Smooth muscle cell (in vitro differentiated cells): Measurements from ENCODE around the gene ZDHHC14. TPM values are rescaled to one million over a fixed set of nuclear protein-coding genes. Genes with fewer than 3 reads are reported as not detected.

ENCODE experiments used
- DNase-seq: peaks from one replicate; lab custom pipeline; 2025; ENCODE audit not compliant: unreplicated experiment; lab: John Stamatoyannopoulos, UW
- H2AFZ ChIP-seq: fragments of 200-600 bp; sonication (generic); 2 replicates; pipeline ENCODE4 v1.6.0; 2016; ENCODE audit warnings: antibody characterized with exemption, low read depth, mild to moderate bottlenecking
- H3F3A ChIP-seq: fragments of 200-600 bp; sonication (generic); 2 replicates; pipeline ENCODE4 v1.6.0; 2017; ENCODE audit warnings: antibody characterized with exemption, low read depth
- H3K27ac ChIP-seq: fragments of 200-600 bp; sonication (generic); 2 replicates; pipeline ENCODE4 v1.5.1; 2016; ENCODE audit warnings: low read depth, mild to moderate bottlenecking
- H3K27me3 ChIP-seq: fragments of 200-600 bp; sonication (generic); 2 replicates; pipeline ENCODE4 v1.6.1; 2016; ENCODE audit warnings: low read depth, mild to moderate bottlenecking
- H3K36me3 ChIP-seq: fragments of 200-600 bp; sonication (generic); 2 replicates; pipeline ENCODE4 v1.5.1; 2016; ENCODE audit warnings: low read depth
- H3K4me1 ChIP-seq: fragments of 200-600 bp; sonication (generic); 2 replicates; pipeline ENCODE4 v1.5.1; 2016; ENCODE audit warnings: low read depth
- H3K4me2 ChIP-seq: fragments of 200-600 bp; sonication (generic); 2 replicates; pipeline ENCODE4 v1.6.0; 2016; ENCODE audit warnings: mild to moderate bottlenecking
- H3K4me3 ChIP-seq: fragments of 200-600 bp; sonication (generic); 2 replicates; pipeline ENCODE4 v1.5.1; 2016; ENCODE audit warnings: mild to moderate bottlenecking
- H3K79me2 ChIP-seq: fragments of 200-600 bp; sonication (generic); 2 replicates; pipeline ENCODE4 v1.6.0; 2016; ENCODE audit warnings: low read depth, mild to moderate bottlenecking
- H3K9ac ChIP-seq: fragments of 200-600 bp; sonication (generic); 2 replicates; pipeline ENCODE4 v1.6.0; 2016; ENCODE audit warnings: low read depth
- H3K9me3 ChIP-seq: fragments of 200-600 bp; sonication (generic); replicated peaks from 2 replicates; pipeline ENCODE4 v1.5.1; 2016; ENCODE audit warnings: low read depth
- H4K20me1 ChIP-seq: fragments of 200-600 bp; sonication (generic); 2 replicates; pipeline ENCODE4 v1.6.0; 2016; ENCODE audit warnings: low read depth
- CTCF ChIP-seq: fragments of 200-600 bp; sonication (generic); IDR thresholded peaks from 2 replicates; pipeline ENCODE4 v1.5.1; 2017; ENCODE audit warnings: borderline replicate concordance, mild to moderate bottlenecking, antibody characterized with exemption; ENCODE audit not compliant: insufficient read depth, poor library complexity, severe bottlenecking
- WGBS: methylation state at CpG from one replicate; pipeline ENCODE4 v1.1.7; 2016; ENCODE audit warnings: low lambda C conversion rate; 5-methylcytosine and 5-hydroxymethylcytosine counted together
- polyA plus RNA-seq: library from polyadenylated mRNA; unstranded; fragments of >200 nt; fragmentation: Nextera tagmentation; extraction: Ambion mirVana; gene quantifications from 2 replicates; pipeline ENCODE4 v1.2.1, GENCODE V29; 2016
- total RNA-seq: library from RNA; depleted of rRNA; stranded (reverse); fragments of >200 nt; gene quantifications from 2 replicates; pipeline ENCODE4 v1.2.3, GENCODE V29; 2014

Gene ZDHHC14
- total and polyA plus RNA-seq, 2 experiments from 2014 or later, result 1.3 to 1.6 TPM

DNA sequence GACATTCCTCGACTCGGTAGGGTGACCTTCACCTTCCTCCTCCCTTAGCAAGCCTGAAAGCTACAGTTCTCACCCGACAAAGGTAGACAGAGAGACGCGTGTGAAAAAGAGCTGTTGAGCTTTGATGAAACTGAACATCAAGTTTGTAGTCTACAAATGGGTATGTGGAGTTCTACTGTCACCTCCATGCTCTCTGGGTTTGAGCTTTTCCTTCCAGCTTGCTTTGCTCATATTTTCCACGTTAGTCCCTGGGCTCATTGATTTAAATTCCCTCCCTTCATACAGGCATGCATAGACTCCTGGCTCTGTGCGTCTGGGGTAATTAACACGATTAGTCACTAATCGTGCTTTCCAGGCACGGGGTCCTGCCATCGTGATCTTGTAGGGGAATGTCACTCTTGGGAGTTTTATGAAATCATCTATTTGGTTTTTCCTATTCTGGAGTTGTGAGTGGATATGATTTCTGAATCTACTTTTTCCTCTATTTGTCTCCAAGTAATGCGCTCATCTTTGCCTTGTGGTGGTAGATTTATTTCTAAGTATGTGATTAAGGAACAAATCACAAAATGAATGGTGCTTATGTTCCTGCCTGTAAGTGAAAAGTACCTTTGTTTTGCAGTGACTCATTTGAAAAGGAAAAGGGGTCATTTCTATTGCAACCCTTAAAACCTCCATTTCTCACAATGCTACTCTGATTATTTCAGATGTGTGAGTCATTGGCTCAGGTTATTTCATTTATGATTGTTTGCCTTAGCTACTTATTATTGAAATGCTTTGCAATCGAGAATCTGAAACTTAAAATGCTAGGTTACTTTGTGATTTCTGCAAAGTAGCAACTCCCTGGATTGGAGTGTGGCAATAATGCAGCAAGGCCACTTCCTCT, 154.6 kb downstream of the ZDHHC14 start:
- DNase-seq, result no peak
- no peak overlapping the region for H3K4me3 ChIP-seq
- H3K4me1 ChIP-seq, result peaks cover 32% of the 10 kb centered on the region
- no peak overlapping the region for H3K9ac ChIP-seq
- H3K9me3 ChIP-seq, result no peaks in the 10 kb centered on the region
- H3K79me2 ChIP-seq, result no peaks in the 10 kb centered on the region
- no peaks in the 10 kb centered on the region for H3F3A ChIP-seq
- no peak overlapping the region for H2AFZ ChIP-seq
- TF ChIP-seq CTCF, result no peak
- H3K36me3 ChIP-seq, result no peaks in the 10 kb centered on the region
- no peaks in the 10 kb centered on the region for H3K27me3 ChIP-seq
- 35% methylated on average over 13 of the region's 13 CpGs for WGBS
- H4K20me1 ChIP-seq, result no peaks in the 10 kb centered on the region
- H3K4me2 ChIP-seq, result peak overlapping the region; percentile 55
- no peak overlapping the region for H3K27ac ChIP-seq

- Histone ChIP-seq H3K36me3 (no peaks in the 10 kb centered on the region), H3K79me2 (no peaks in the 10 kb centered on the region), H3K4me2 (peak overlapping the region; percentile 30), H3F3A (no peaks in the 10 kb centered on the region), H3K9ac (no peak overlapping the region), H3K27me3 (no peaks in the 10 kb centered on the region), H4K20me1 (no peaks in the 10 kb centered on the region), H3K9me3 (no peaks in the 10 kb centered on the region), H2AFZ (no peak overlapping the region), H3K4me1 (peaks cover 32% of the 10 kb centered on the region), H3K4me3 (no peak overlapping the region), H3K27ac (no peak overlapping the region)
- TF ChIP-seq CTCF, result no peak
- DNase-seq, result no peak
- WGBS, result 74% methylated on average over 2 of the region's 2 CpGs
These were observed 155.2 kb downstream of the ZDHHC14 start for GRCh38 chr6:157536223-157536545.

- Histone ChIP-seq H3K4me1 (peaks cover 30% of the 10 kb centered on the region), H2AFZ (no peak overlapping the region), H3K4me2 (no peak overlapping the region), H3K27me3 (no peaks in the 10 kb centered on the region), H3K27ac (no peak overlapping the region), H4K20me1 (no peaks in the 10 kb centered on the region), H3K4me3 (no peak overlapping the region), H3K9me3 (no peaks in the 10 kb centered on the region), H3K9ac (no peak overlapping the region), H3K79me2 (no peaks in the 10 kb centered on the region), H3F3A (no peaks in the 10 kb centered on the region), H3K36me3 (no peaks in the 10 kb centered on the region)
- no peak for DNase-seq
- 96% methylated on average over 2 of the region's 2 CpGs for WGBS
- TF ChIP-seq CTCF, result no peak
These were observed 156.6 kb downstream of the ZDHHC14 start for GRCh38 chr6:157537556-157537955.

DNA sequence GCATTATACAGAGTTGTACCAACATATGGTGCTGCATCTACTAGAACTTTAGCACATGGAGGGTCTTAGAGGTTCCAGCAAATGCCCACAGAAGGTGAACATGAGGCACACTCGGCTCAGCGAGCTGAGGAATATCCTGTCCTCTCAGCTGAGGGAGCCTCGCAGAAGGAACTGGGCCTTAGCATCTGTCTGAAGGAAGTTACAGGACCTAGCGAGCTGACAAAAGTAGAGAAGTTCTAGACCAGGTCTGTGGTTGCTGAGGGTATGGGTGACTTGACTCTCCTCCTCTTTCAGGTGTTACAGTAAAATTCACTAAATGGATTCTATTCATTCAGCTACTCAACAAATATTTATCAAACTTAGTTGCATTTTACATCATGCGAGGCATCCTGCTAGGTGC, 157.2 kb downstream of the ZDHHC14 start:
- Histone ChIP-seq H4K20me1 (no peaks in the 10 kb centered on the region), H3K4me2 (no peak overlapping the region), H3K27me3 (no peaks in the 10 kb centered on the region), H3K9ac (no peak overlapping the region), H3K36me3 (no peaks in the 10 kb centered on the region), H3F3A (no peaks in the 10 kb centered on the region), H3K79me2 (no peaks in the 10 kb centered on the region), H3K4me1 (peaks cover 24% of the 10 kb centered on the region), H3K9me3 (no peaks in the 10 kb centered on the region), H3K27ac (no peak overlapping the region), H2AFZ (no peak overlapping the region), H3K4me3 (no peak overlapping the region)
- DNase-seq, result no peak
- 81% methylated on average over 5 of the region's 5 CpGs for WGBS
- no peak for TF ChIP-seq CTCF
